Skeletal muscle satellite cell (primary cell): ENCODE data around the gene POR. TPM values are rescaled to one million over a fixed set of nuclear protein-coding genes. Genes with fewer than 3 reads are reported as not detected.
"Not testable (repeated sequence)": the region's sequence is repeated elsewhere in the genome, so short reads cannot be mapped to it uniquely, and the experiment has no call there.

Source experiments
- H3K27me3 ChIP-seq: 2 replicates; pipeline ENCODE4 v1.7.0; 2013; ENCODE audit warnings: low read length; ENCODE audit not compliant: control insufficient read depth, insufficient read depth
- H3K36me3 ChIP-seq: 2 replicates; pipeline ENCODE4 v1.7.0; 2013; ENCODE audit warnings: mild to moderate bottlenecking, control low read depth, low read length; ENCODE audit not compliant: insufficient read depth
- H3K4me1 ChIP-seq: 2 replicates; pipeline ENCODE4 v1.7.0; 2013; ENCODE audit warnings: low read length; ENCODE audit not compliant: control insufficient read depth, insufficient read depth
- H3K4me2 ChIP-seq: 2 replicates; pipeline ENCODE4 v1.7.0; 2013; ENCODE audit warnings: mild to moderate bottlenecking, low read length
- H3K4me3 ChIP-seq: 2 replicates; pipeline ENCODE4 v1.7.0; 2013; ENCODE audit warnings: low read length
- H3K9ac ChIP-seq: 2 replicates; pipeline ENCODE4 v1.7.0; 2013; ENCODE audit warnings: mild to moderate bottlenecking, low read depth, low read length, moderate library complexity
- H3K9me3 ChIP-seq: replicated peaks from 2 replicates; pipeline ENCODE4 v1.7.0; 2013; ENCODE audit warnings: mild to moderate bottlenecking, control low read depth, low read length
- total RNA-seq: library from RNA; depleted of rRNA; stranded (reverse); fragments of >200 nt; gene quantifications from 2 replicates; pipeline ENCODE4 v1.2.3, GENCODE V29; 2012; rRNA removed

The POR gene
- total RNA-seq: 60.1 and 104 TPM in 2 replicates

- peaks cover 14% of the 10 kb centered on the region for H3K4me1 ChIP-seq
- H3K36me3 ChIP-seq: peaks cover 3% of the 10 kb centered on the region
- peak within 1 kb of the TSS; percentile 94 for H3K9ac ChIP-seq
- peak within 1 kb of the TSS; percentile 99 for H3K4me2 ChIP-seq
- H3K4me3 ChIP-seq: peak within 1 kb of the TSS; percentile 86
- no peaks in the 10 kb centered on the region for H3K9me3 ChIP-seq
- no peaks in the 10 kb centered on the region for H3K27me3 ChIP-seq
Measured at GRCh38 chr7:75914655-75915415, at the start of gene POR. Gene POR, plus strand, starts transcription at chr7:75915155. Its CDS starts 38,847 bp downstream, at chr7:75954002.

GRCh38 chr7:75866114-75866488 is 48.9 kb upstream of the POR start:
- H3K4me1 ChIP-seq: peaks cover 11% of the 10 kb centered on the region
- H3K4me2 ChIP-seq: peak overlapping the region; percentile 71
- no peaks in the 10 kb centered on the region for H3K27me3 ChIP-seq
- no peaks in the 10 kb centered on the region for H3K9me3 ChIP-seq
- H3K36me3 ChIP-seq: no peaks in the 10 kb centered on the region
- H3K4me3 ChIP-seq: no peak overlapping the region
- no peak overlapping the region for H3K9ac ChIP-seq

- Histone ChIP-seq H3K9ac (no peak overlapping the region), H3K4me3 (no peak overlapping the region), H3K4me1 (peaks cover 11% of the 10 kb centered on the region), H3K9me3 (no peaks in the 10 kb centered on the region), H3K4me2 (peak overlapping the region; percentile 71), H3K36me3 (no peaks in the 10 kb centered on the region), H3K27me3 (no peaks in the 10 kb centered on the region)
Measured at GRCh38 chr7:75866489-75867389, 48.2 kb upstream of the POR start.

- H3K4me3 ChIP-seq: no peak overlapping the region
- no peak overlapping the region for H3K4me2 ChIP-seq
- H3K36me3 ChIP-seq: no peaks in the 10 kb centered on the region
- H3K9me3 ChIP-seq: no peaks in the 10 kb centered on the region
- no peak overlapping the region for H3K9ac ChIP-seq
- H3K27me3 ChIP-seq: no peaks in the 10 kb centered on the region
- H3K4me1 ChIP-seq: peaks cover 13% of the 10 kb centered on the region
Measured at GRCh38 chr7:75867390-75867717, 47.6 kb upstream of the POR start.

- no peaks in the 10 kb centered on the region for H3K27me3 ChIP-seq
- H3K4me2 ChIP-seq: no peak overlapping the region
- H3K9ac ChIP-seq: no peak overlapping the region
- H3K36me3 ChIP-seq: no peaks in the 10 kb centered on the region
- no peaks in the 10 kb centered on the region for H3K9me3 ChIP-seq
- H3K4me3 ChIP-seq: no peak overlapping the region
- peaks cover 18% of the 10 kb centered on the region for H3K4me1 ChIP-seq
Measured at GRCh38 chr7:75868153-75868552, 46.8 kb upstream of the POR start.

GRCh38 chr7:75869776-75870379 is 45.1 kb upstream of the POR start:
- Histone ChIP-seq H3K36me3 (no peaks in the 10 kb centered on the region), H3K4me3 (no peak overlapping the region), H3K27me3 (no peaks in the 10 kb centered on the region)

GRCh38 chr7:75870557-75871161 is 44.3 kb upstream of the POR start:
- Histone ChIP-seq H3K4me2 (no peak overlapping the region), H3K36me3 (no peaks in the 10 kb centered on the region), H3K27me3 (no peaks in the 10 kb centered on the region), H3K4me3 (no peak overlapping the region), H3K4me1 (peaks cover 18% of the 10 kb centered on the region), H3K9me3 (no peaks in the 10 kb centered on the region), H3K9ac (no peak overlapping the region)

More at GRCh38 chr7:75869776-75870379, 45.1 kb upstream of the POR start:
- Histone ChIP-seq H3K4me2 (no peak overlapping the region), H3K9ac (no peak overlapping the region), H3K9me3 (no peaks in the 10 kb centered on the region), H3K4me1 (peaks cover 18% of the 10 kb centered on the region)

- Histone ChIP-seq H3K4me3 (no peak overlapping the region), H3K9ac (no peak overlapping the region), H3K27me3 (no peaks in the 10 kb centered on the region), H3K4me2 (no peak overlapping the region), H3K9me3 (no peaks in the 10 kb centered on the region), H3K4me1 (peaks cover 7% of the 10 kb centered on the region), H3K36me3 (no peaks in the 10 kb centered on the region)
Measured at GRCh38 chr7:75872073-75872782, 42.7 kb upstream of the POR start.

- H3K4me2 ChIP-seq, H3K27me3 ChIP-seq, H3K9ac ChIP-seq, H3K36me3 ChIP-seq, H3K4me3 ChIP-seq, H3K9me3 ChIP-seq: not testable (repeated sequence)
- peaks cover 13% of the 10 kb centered on the region for H3K4me1 ChIP-seq
Measured at GRCh38 chr7:75874180-75874579, 40.8 kb upstream of the POR start.

- Histone ChIP-seq H3K4me1 (peaks cover 17% of the 10 kb centered on the region), H3K9ac (no peak overlapping the region), H3K4me3 (no peak overlapping the region)
Measured at GRCh38 chr7:75875113-75876080, 39.6 kb upstream of the POR start.

More at GRCh38 chr7:75875113-75876080, 39.6 kb upstream of the POR start:
- H3K9me3 ChIP-seq: no peaks in the 10 kb centered on the region
- no peak overlapping the region for H3K4me2 ChIP-seq
- H3K27me3 ChIP-seq: no peaks in the 10 kb centered on the region
- H3K36me3 ChIP-seq: no peaks in the 10 kb centered on the region
